ENCODE data around the gene MYO3B. TPM values are rescaled to one million over a fixed set of nuclear protein-coding genes. Genes with fewer than 3 reads are reported as not detected.
"Not testable (repeated sequence)": the region's sequence is repeated elsewhere in the genome, so short reads cannot be mapped to it uniquely, and the experiment has no call there.

MYO3B gene
- total RNA-seq, 1 experiment from 2014 or later: 0.10 TPM

- no peak for DNase-seq (ENCODE audit: low spot score)
Measured at GRCh38 chr2:170340693-170341068, 162.7 kb downstream of the MYO3B start.

- no peak for DNase-seq (ENCODE audit: low spot score)
Measured at GRCh38 chr2:170341684-170342623, 164.0 kb downstream of the MYO3B start.

- no peak for DNase-seq (ENCODE audit: low spot score)
Measured at GRCh38 chr2:170344663-170345346, 166.9 kb downstream of the MYO3B start.

GRCh38 chr2:170345607-170346006 is 167.7 kb downstream of the MYO3B start:
- DNase-seq (ENCODE audit: low spot score): no peak

- not testable (repeated sequence) for DNase-seq (ENCODE audit: low spot score)
Measured at GRCh38 chr2:170349269-170349668, 171.3 kb downstream of the MYO3B start.

- DNase-seq (ENCODE audit: low spot score): no peak
Measured at GRCh38 chr2:170350929-170351826, 173.2 kb downstream of the MYO3B start.

GRCh38 chr2:170353723-170354122 is 175.8 kb downstream of the MYO3B start:
- DNase-seq (ENCODE audit: low spot score): no peak

GRCh38 chr2:170354388-170354787 is 176.4 kb downstream of the MYO3B start:
- DNase-seq (ENCODE audit: low spot score): no peak

- no peak for DNase-seq (ENCODE audit: low spot score)
Measured at GRCh38 chr2:170354855-170355780, 177.2 kb downstream of the MYO3B start.

GRCh38 chr2:170359466-170359865 is 181.5 kb downstream of the MYO3B start:
- no peak for DNase-seq (ENCODE audit: low spot score)

GRCh38 chr2:170360546-170361089 is 182.7 kb downstream of the MYO3B start:
- no peak for DNase-seq (ENCODE audit: low spot score)

GRCh38 chr2:170361090-170361936 is 183.4 kb downstream of the MYO3B start:
- peak; percentile 65 for DNase-seq (ENCODE audit: low spot score)

- DNase-seq (ENCODE audit: low spot score): no peak
Measured at GRCh38 chr2:170362313-170362870, 184.4 kb downstream of the MYO3B start.

GRCh38 chr2:170362871-170363631 is 185.1 kb downstream of the MYO3B start:
- DNase-seq (ENCODE audit: low spot score): no peak

GRCh38 chr2:170365003-170365402 is 187.1 kb downstream of the MYO3B start:
- DNase-seq (ENCODE audit: low spot score): no peak

- no peak for DNase-seq (ENCODE audit: low spot score)
Measured at GRCh38 chr2:170365686-170366085, 187.7 kb downstream of the MYO3B start.

- no peak for DNase-seq (ENCODE audit: low spot score)
Measured at GRCh38 chr2:170368370-170368769, 190.4 kb downstream of the MYO3B start.

GRCh38 chr2:170369228-170369627 is 191.3 kb downstream of the MYO3B start:
- DNase-seq (ENCODE audit: low spot score): no peak

Measured in H4 (cell line).